Measurements from ENCODE around the gene PRELP. TPM values are rescaled to one million over a fixed set of nuclear protein-coding genes. Genes with fewer than 3 reads are reported as not detected.

PRELP gene
- total RNA-seq, 4 donors from 2014 or later: 100 to 186 (median 165) TPM

GRCh38 chr1:203467550-203467921 lies 8.1 kb upstream of the PRELP start:
- Histone ChIP-seq H3K27ac (replicated peaks in 1 of 4) (peak overlapping the region; percentile 92 to 96 (median 94)), H3K27me3 (no peaks in the 10 kb centered on the region), H3K9me3 (no peaks in the 10 kb centered on the region), H3K4me1 (peaks cover 44 to 73% (median 69%) of the 10 kb centered on the region in 4 donors), H3K36me3 (no peaks in the 10 kb centered on the region), H3K4me3 (no peak overlapping the region)
- DNase-seq (ENCODE audit: extremely low spot score): no peak
- 62% methylated on average over 9 of the region's 9 CpGs for WGBS
- intact Hi-C loops (cut with DNase I): no loop called here
- TF ChIP-seq POLR2AphosphoS5 (IDR thresholded peaks at IDR 0.05): peak; percentile 54 to 56
- TF ChIP-seq, protein P1, sequence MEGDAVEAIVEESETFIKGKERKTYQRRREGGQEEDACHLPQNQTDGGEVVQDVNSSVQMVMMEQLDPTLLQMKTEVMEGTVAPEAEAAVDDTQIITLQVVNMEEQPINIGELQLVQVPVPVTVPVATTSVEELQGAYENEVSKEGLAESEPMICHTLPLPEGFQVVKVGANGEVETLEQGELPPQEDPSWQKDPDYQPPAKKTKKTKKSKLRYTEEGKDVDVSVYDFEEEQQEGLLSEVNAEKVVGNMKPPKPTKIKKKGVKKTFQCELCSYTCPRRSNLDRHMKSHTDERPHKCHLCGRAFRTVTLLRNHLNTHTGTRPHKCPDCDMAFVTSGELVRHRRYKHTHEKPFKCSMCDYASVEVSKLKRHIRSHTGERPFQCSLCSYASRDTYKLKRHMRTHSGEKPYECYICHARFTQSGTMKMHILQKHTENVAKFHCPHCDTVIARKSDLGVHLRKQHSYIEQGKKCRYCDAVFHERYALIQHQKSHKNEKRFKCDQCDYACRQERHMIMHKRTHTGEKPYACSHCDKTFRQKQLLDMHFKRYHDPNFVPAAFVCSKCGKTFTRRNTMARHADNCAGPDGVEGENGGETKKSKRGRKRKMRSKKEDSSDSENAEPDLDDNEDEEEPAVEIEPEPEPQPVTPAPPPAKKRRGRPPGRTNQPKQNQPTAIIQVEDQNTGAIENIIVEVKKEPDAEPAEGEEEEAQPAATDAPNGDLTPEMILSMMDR (IDR thresholded peaks at IDR 0.05): no peak

DNA sequence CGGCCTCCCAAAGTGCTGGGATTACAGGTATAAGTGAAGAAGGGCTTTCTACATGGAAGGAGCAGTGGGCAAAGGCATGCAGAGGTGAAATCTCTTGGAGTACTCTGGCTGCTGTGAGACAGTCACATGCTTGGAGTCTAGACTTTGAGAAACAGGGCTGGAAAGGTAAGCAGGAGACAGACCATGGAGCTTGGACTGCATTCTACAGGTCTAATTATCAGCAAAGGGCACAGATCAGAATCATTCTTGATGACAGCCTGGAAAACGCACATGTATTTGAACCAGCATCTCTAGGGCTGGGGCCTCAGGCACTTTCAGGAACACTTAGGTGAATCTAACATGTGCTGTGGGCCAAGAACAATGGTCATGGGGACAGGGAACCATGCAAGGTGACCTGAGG lies 7.3 kb upstream of the PRELP start:
- H3K4me3 ChIP-seq: no peak overlapping the region
- TF ChIP-seq POLR2AphosphoS5 (IDR thresholded peaks at IDR 0.05) (no peak), POLR2A (IDR thresholded peaks at IDR 0.05; ENCODE audit: low read depth) (no peak), EP300 (IDR thresholded peaks at IDR 0.05) (no peak)
- TF ChIP-seq, protein P1 (IDR thresholded peaks at IDR 0.05): no peak
- H3K27me3 ChIP-seq: no peaks in the 10 kb centered on the region
- intact Hi-C loops (cut with DNase I): no loop called here
- 100% methylated on average over 2 of the region's 2 CpGs for WGBS
- no peaks in the 10 kb centered on the region for H3K9me3 ChIP-seq
- DNase-seq (ENCODE audit: extremely low spot score): no peak
- peak overlapping the region; percentile 92 to 96 (median 94) for H3K27ac ChIP-seq (replicated peaks in 1 of 4)
- no peaks in the 10 kb centered on the region for H3K36me3 ChIP-seq
- H3K4me1 ChIP-seq: peaks cover 41 to 65% (median 61%) of the 10 kb centered on the region in 4 donors

- 65% methylated on average over 5 of the region's 5 CpGs for WGBS
These were observed 5.4 kb upstream of the PRELP start for GRCh38 chr1:203470240-203470639.

DNA sequence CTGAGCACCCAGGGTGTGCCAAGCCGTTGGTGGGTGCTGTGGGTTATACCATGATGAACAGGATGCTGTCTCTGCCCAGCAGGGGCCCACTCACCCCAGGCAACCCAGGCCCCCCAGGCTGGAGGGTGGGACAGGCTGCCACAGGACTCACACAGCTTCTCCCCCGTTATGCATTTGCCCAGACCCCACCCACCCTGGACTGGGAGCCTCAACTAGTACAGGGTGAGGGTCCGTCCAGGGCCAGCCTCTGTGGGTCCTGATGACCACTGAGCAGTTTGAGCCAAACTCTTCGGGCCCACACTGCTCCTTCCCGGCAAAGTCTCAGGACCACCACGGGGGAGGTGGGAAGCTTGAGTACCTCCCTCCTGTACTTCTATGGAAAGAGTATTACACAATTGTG lies 3.8 kb upstream of the PRELP start:
- Histone ChIP-seq H3K4me1 (peaks cover 17 to 48% (median 45%) of the 10 kb centered on the region in 4 donors), H3K4me3 (no peak overlapping the region), H3K27me3 (no peaks in the 10 kb centered on the region), H3K27ac (replicated peaks in 1 of 4) (no peak overlapping the region), H3K36me3 (no peaks in the 10 kb centered on the region), H3K9me3 (no peaks in the 10 kb centered on the region)
- DNase-seq (ENCODE audit: extremely low spot score): no peak
- WGBS: 88% methylated on average over 4 of the region's 6 CpGs
- intact Hi-C loops (cut with DNase I): no loop called here
- TF ChIP-seq EP300 (IDR thresholded peaks at IDR 0.05): no peak
- no peak for TF ChIP-seq POLR2A (IDR thresholded peaks at IDR 0.05; ENCODE audit: low read depth)
- TF ChIP-seq, protein P1 (IDR thresholded peaks at IDR 0.05): no peak
- TF ChIP-seq POLR2AphosphoS5 (IDR thresholded peaks at IDR 0.05): no peak

More at GRCh38 chr1:203470240-203470639, 5.4 kb upstream of the PRELP start:
- Histone ChIP-seq H3K27ac (replicated peaks in 1 of 4) (no peak overlapping the region), H3K9me3 (no peaks in the 10 kb centered on the region), H3K4me1 (peaks cover 32 to 62% (median 59%) of the 10 kb centered on the region in 4 donors), H3K27me3 (no peaks in the 10 kb centered on the region), H3K4me3 (no peak overlapping the region), H3K36me3 (no peaks in the 10 kb centered on the region)
- intact Hi-C loops (cut with DNase I): no loop called here
- no peak for DNase-seq (ENCODE audit: extremely low spot score)
- TF ChIP-seq, protein P1 (IDR thresholded peaks at IDR 0.05): no peak
- TF ChIP-seq EP300 (IDR thresholded peaks at IDR 0.05) (no peak), POLR2AphosphoS5 (IDR thresholded peaks at IDR 0.05) (no peak), POLR2A (IDR thresholded peaks at IDR 0.05; ENCODE audit: low read depth) (no peak)

DNA sequence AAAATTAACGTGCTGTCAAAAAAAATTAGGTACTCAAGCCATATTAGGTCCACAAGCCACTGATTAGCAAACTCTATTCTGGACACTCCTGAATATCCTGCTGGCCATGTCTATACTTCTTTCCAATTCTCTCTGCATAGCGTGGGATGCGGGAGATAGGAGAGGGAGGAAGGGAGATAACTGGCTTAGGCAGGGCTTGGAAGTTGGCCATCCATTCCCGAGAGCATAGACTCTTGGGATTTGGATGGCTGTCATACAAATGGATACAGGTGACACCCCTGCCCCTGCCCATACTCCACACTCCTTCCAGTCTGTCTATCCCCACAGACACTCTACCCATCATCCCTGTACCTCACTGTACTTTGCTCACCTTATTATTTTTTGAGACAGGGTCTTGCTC lies 2.3 kb upstream of the PRELP start:
- TF ChIP-seq EP300 (IDR thresholded peaks at IDR 0.05) (no peak), POLR2A (IDR thresholded peaks at IDR 0.05; ENCODE audit: low read depth) (no peak), POLR2AphosphoS5 (IDR thresholded peaks at IDR 0.05) (no peak)
- TF ChIP-seq, protein P1 (IDR thresholded peaks at IDR 0.05): no peak
- no peak for DNase-seq (ENCODE audit: extremely low spot score)
- Histone ChIP-seq H3K36me3 (no peaks in the 10 kb centered on the region), H3K4me1 (peaks cover 5 to 44% (median 44%) of the 10 kb centered on the region in 4 donors), H3K27ac (replicated peaks in 1 of 4) (peak overlapping the region in 3 of 4 donors; percentile 88 to 94 (median 92)), H3K9me3 (no peaks in the 10 kb centered on the region), H3K4me3 (no peak overlapping the region), H3K27me3 (no peaks in the 10 kb centered on the region)
- intact Hi-C loops (cut with DNase I): no loop called here
- 78% methylated on average over 4 of the region's 4 CpGs for WGBS
